Measurements from ENCODE around the gene GTF2E1.

- TF ChIP-seq XRCC3 (IDR thresholded peaks at IDR 0.05) (no peak), POLR2AphosphoS5 (IDR thresholded peaks at IDR 0.05; ENCODE audit: control insufficient read depth, insufficient read depth, low read depth, low read length) (no peak), ZSCAN29 (IDR thresholded peaks at IDR 0.05) (no peak), FOXK2 (conservative IDR thresholded peaks at IDR 0.05 in 1 of 2, IDR thresholded peaks at IDR 0.05 in 1 of 2; ENCODE audit: low read depth in 2 of 2) (no peak), HNRNPH1 (optimal IDR thresholded peaks at IDR 0.05; ENCODE audit: low read depth, low read length) (no peak), TFAM (CRISPR knock-in tag; conservative IDR thresholded peaks at IDR 0.05) (no peak), RBM17 (IDR thresholded peaks at IDR 0.05; ENCODE audit: borderline replicate concordance, low read depth, low read length) (no peak), ZNF318 (IDR thresholded peaks at IDR 0.05; ENCODE audit: borderline replicate concordance in 1 of 2, low read depth in 1 of 2) (no peak), ETS1 (conservative IDR thresholded peaks at IDR 0.05; ENCODE audit: control insufficient read depth, low read depth, low read length) (no peak)
Observed at GRCh38 chr3:120816728-120817127, 74.2 kb downstream of the GTF2E1 start.
